Measurements from ENCODE around the gene KHSRP.

- no peak for TF ChIP-seq HDGF (IDR thresholded peaks at IDR 0.05; ENCODE audit: borderline replicate concordance)
- no peak for TF ChIP-seq FOXK2 (IDR thresholded peaks at IDR 0.05)
- TF ChIP-seq SP1 (IDR thresholded peaks at IDR 0.05), result no peak
- no peak for TF ChIP-seq NFRKB (IDR thresholded peaks at IDR 0.05)
- no peak for TF ChIP-seq FOXM1 (IDR thresholded peaks at IDR 0.05; ENCODE audit: borderline replicate concordance)
- TF ChIP-seq ELF4 (IDR thresholded peaks at IDR 0.05), result no peak
- no peak for TF ChIP-seq CTBP1 (IDR thresholded peaks at IDR 0.05; ENCODE audit: borderline replicate concordance)
Observed at GRCh38 chr19:6406401-6406800, 18.2 kb downstream of the KHSRP start.
